Coronary artery (tissue), 2 donors: Measurements from ENCODE around the gene TPD52L1.
A peak's percentile ranks its signal among the peaks of the same experiment; 100 is the strongest.

Experiments
- DNase-seq: peaks from one replicate; pipeline ENCODE4 v3.0.0-alpha.2; 2017; ENCODE audit warnings: low spot score
- H3K27ac ChIP-seq, 2 donors: fragments of 200-600 bp; sonication (generic); one replicate each; pipeline ENCODE4 v1.5.1; 2016 to 2019
- H3K4me3 ChIP-seq: fragments of 200-600 bp; sonication (generic); 2 replicates; pipeline ENCODE4 v1.5.1; 2016; ENCODE audit warnings: mild to moderate bottlenecking, moderate library complexity
- CTCF ChIP-seq: fragments of 200-600 bp; sonication (generic); IDR thresholded peaks from one replicate; pipeline ENCODE4 v1.5.1; 2019; ENCODE audit warnings: antibody characterized with exemption

TPD52L1 gene

GRCh38 chr6:125196613-125197012 lies 43.0 kb downstream of the TPD52L1 start:
- peak overlapping the region; percentile 40 to 67 for H3K27ac ChIP-seq
- no peak for TF ChIP-seq CTCF
- no peak for DNase-seq
- no peak overlapping the region for H3K4me3 ChIP-seq

DNA sequence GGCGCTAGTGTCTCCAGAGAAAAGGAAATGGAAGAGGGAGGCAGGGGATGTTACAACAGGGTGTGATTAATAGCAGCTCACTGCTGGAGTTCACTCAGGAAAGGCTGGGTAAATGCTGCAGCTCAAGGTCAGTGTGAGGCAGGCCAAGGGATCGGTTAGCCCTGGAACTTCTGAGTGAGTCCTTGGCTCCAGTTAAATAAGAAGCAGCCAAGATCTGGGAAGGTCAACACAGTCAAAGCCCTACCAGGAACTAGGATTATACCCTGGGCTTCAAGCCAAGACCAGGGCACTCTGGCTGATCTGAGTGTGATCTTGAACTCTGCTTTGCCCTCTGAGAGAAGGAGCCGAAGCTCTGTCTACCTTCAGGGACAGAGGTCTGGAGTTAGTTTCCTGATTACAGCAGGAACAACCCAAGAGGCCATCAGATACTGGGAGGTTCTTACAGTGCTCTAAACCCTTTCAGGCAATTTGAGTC lies 44.3 kb downstream of the TPD52L1 start:
- peak; percentile 86 for DNase-seq
- TF ChIP-seq CTCF: no peak
- H3K27ac ChIP-seq: peak overlapping the region; percentile 36 to 67
- no peak overlapping the region for H3K4me3 ChIP-seq

DNA sequence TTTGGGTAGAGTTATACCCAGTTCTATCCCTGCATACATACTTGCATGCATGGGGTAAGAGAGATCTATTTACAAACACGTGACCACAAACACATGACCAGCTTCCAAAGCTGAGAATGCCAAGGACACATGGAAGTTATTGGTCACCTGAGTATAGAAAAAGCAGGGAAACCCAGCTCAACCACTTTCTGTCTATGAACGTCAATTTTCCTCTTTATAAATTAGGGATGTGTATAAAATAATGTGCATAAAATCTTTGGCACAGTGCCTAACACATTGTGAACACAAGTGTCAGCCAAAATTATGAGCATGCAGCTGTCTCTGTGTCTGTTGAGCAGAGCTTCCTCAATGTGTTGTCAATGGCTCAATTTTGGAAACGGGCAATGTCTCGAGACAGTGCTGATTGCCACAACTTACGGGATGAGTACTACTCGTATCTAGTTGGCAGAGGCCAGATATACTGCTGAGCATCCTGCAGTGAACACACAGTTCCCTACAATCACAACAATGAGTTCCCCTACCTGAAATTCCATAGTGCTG lies 44.9 kb downstream of the TPD52L1 start:
- Histone ChIP-seq H3K27ac (peak overlapping the region; percentile 36 to 67), H3K4me3 (no peak overlapping the region)
- no peak for TF ChIP-seq CTCF
- DNase-seq: no peak

DNA sequence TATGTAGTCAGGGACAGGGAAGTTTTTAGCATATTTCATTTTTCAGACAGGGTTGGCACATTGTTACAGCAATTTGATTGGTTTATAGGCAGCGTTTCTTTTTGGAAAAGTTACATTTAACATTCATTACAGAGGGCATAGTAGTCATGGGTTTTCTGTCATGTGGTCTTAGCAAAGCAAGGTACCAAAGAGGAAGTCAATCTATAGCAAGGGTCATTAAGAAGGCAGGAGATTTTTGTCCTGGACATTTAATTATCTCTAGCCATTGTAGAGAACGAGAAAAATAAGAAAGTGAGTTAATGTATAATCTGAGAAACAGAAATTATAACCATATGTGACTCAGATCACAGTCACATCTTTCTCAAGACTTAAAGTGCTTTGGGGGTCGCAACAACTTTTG lies 47.4 kb downstream of the TPD52L1 start:
- TF ChIP-seq CTCF: no peak
- peak overlapping the region in 1 of 2 donors; percentile 27 for H3K27ac ChIP-seq
- H3K4me3 ChIP-seq: no peak overlapping the region
- DNase-seq: no peak

- Histone ChIP-seq H3K27ac (peak overlapping the region; percentile 46 to 70), H3K4me3 (no peak overlapping the region)
- TF ChIP-seq CTCF: no peak
- no peak for DNase-seq
Observed at GRCh38 chr6:125201961-125202729, 48.6 kb downstream of the TPD52L1 start.

- no peak for TF ChIP-seq CTCF
- DNase-seq: no peak
- Histone ChIP-seq H3K27ac (no peak overlapping the region), H3K4me3 (no peak overlapping the region)
Observed at GRCh38 chr6:125203395-125203794, 49.8 kb downstream of the TPD52L1 start.

- TF ChIP-seq CTCF: no peak
- Histone ChIP-seq H3K4me3 (no peak overlapping the region), H3K27ac (no peak overlapping the region)
- no peak for DNase-seq
Observed at GRCh38 chr6:125205931-125206330, 52.4 kb downstream of the TPD52L1 start.
